Measurements from ENCODE around the gene FAM3B.

- TF ChIP-seq CTCF (IDR thresholded peaks at IDR 0.05) (no peak), REST (IDR thresholded peaks at IDR 0.05; ENCODE audit: insufficient read depth in 1 of 2, low read depth in 2 of 2, low read length in 1 of 2) (no peak), POLR2AphosphoS5 (IDR thresholded peaks at IDR 0.05; ENCODE audit: low read depth, low read length) (no peak), TCF7L2 (IDR thresholded peaks at IDR 0.05; ENCODE audit: low read depth, low read length) (no peak)
Measured at GRCh38 chr21:41321908-41322495, 5.4 kb downstream of the FAM3B start.
